ENCODE data around the gene CPEB4. TPM values are rescaled to one million over a fixed set of nuclear protein-coding genes. Genes with fewer than 3 reads are reported as not detected.

Gene CPEB4
- total and polyA plus RNA-seq, 9 of the 15 experiments (the other 6 are each of a cell fraction or from before 2014, with no cell fraction given): 7.4 to 21.3 (median 12.4) TPM

DNA sequence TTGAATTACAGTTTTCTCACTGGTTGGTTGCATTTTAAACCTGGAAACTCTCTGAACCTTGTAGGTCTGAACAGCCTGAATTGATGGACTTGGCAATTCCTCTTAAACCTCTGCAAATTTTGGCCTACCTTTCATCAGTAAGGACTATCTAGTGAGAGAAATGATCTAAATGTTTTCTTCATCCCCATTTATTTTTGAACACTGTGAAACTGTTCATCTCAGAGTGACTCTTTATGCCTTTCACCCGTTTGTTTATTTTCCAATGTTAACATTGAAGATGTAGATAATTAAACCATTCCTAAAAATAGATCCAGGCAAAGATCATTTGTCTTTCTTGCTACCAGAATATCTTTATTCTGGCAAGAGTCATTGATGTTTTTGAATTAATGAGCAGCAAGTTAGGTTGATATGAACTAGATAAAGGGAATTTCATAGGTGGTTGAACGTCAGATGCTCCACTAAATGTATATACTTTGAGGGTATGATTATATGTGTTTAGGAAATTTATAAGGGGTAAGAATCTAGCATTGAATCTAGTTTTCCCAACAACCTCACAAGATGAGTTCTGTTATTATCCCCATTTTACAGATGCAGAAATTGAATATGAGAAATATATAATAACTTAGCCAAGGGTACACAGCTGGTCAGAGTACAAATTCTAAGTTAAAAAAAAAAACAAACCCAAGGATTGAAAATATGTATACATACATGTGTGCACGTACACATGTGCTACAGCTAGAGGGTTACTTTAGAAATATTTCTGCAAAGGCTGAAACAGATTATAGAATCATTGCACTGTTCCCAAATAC lies 3.4 kb downstream of the CPEB4 start:
- POLR2A ChIA-PET: interaction anchor here (0.6 to 4.8 kb wide), 16 partner anchors 9 to 258 kb away, joined by 3 to 30 read pairs (median 4); no protein-coding TSS in a partner anchor
- TF ChIP-seq MEF2A (IDR thresholded peaks at IDR 0.05; ENCODE audit: control insufficient read depth, low read depth, low read length) (0 out of 2 replicates have a peak, but pooled peaks have one; percentile 21), TOE1 (IDR thresholded peaks at IDR 0.05; ENCODE audit: borderline replicate concordance) (no peak), TOE1 (CRISPR knock-in tag; IDR thresholded peaks at IDR 0.05; ENCODE audit: borderline replicate concordance, low read depth) (no peak), SREBF1 (IDR thresholded peaks at IDR 0.05; ENCODE audit: borderline replicate concordance, low read depth, low read length) (no peak), NCOA2 (IDR thresholded peaks at IDR 0.05; ENCODE audit: partially characterized antibody in 2 of 2) (no peak), KAT7 (CRISPR knock-in tag; IDR thresholded peaks at IDR 0.05; ENCODE audit: borderline replicate concordance) (0 out of 2 replicates have a peak, but pooled peaks have one; percentile 22), RBM25 (IDR thresholded peaks at IDR 0.05; ENCODE audit: low read depth, low read length, severe bottlenecking) (peak; percentile 50), BRD9 (IDR thresholded peaks at IDR 0.05; ENCODE audit: low read depth, partially characterized antibody) (no peak), ZNF507 (tag; conservative IDR thresholded peaks at IDR 0.05) (no peak), ZNF184 (CRISPR knock-in tag; IDR thresholded peaks at IDR 0.05) (no peak), ZNF780A (CRISPR knock-in tag; IDR thresholded peaks at IDR 0.05) (no peak), DMBX1 (CRISPR knock-in tag; IDR thresholded peaks at IDR 0.05; ENCODE audit: borderline replicate concordance) (no peak), MAZ (CRISPR knock-in tag; conservative IDR thresholded peaks at IDR 0.05 in 1 of 2, IDR thresholded peaks at IDR 0.05 in 1 of 2) (no peak)
- TF ChIP-seq, protein P1, sequence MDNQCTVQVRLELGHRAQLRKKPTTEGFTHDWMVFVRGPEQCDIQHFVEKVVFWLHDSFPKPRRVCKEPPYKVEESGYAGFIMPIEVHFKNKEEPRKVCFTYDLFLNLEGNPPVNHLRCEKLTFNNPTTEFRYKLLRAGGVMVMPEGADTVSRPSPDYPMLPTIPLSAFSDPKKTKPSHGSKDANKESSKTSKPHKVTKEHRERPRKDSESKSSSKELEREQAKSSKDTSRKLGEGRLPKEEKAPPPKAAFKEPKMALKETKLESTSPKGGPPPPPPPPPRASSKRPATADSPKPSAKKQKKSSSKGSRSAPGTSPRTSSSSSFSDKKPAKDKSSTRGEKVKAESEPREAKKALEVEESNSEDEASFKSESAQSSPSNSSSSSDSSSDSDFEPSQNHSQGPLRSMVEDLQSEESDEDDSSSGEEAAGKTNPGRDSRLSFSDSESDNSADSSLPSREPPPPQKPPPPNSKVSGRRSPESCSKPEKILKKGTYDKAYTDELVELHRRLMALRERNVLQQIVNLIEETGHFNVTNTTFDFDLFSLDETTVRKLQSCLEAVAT (IDR thresholded peaks at IDR 0.05): peak in 1 of 2 experiments; percentile 25; a peak in 1 of 4 replicates
- TF ChIP-seq, protein P2, sequence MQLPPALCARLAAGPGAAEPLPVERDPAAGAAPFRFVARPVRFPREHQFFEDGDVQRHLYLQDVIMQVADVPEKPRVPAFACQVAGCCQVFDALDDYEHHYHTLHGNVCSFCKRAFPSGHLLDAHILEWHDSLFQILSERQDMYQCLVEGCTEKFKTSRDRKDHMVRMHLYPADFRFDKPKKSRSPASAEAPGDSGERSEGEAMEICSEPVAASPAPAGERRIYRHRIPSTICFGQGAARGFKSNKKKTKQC (CRISPR knock-in tag; IDR thresholded peaks at IDR 0.05): no peak
- TF ChIP-seq, protein P3, sequence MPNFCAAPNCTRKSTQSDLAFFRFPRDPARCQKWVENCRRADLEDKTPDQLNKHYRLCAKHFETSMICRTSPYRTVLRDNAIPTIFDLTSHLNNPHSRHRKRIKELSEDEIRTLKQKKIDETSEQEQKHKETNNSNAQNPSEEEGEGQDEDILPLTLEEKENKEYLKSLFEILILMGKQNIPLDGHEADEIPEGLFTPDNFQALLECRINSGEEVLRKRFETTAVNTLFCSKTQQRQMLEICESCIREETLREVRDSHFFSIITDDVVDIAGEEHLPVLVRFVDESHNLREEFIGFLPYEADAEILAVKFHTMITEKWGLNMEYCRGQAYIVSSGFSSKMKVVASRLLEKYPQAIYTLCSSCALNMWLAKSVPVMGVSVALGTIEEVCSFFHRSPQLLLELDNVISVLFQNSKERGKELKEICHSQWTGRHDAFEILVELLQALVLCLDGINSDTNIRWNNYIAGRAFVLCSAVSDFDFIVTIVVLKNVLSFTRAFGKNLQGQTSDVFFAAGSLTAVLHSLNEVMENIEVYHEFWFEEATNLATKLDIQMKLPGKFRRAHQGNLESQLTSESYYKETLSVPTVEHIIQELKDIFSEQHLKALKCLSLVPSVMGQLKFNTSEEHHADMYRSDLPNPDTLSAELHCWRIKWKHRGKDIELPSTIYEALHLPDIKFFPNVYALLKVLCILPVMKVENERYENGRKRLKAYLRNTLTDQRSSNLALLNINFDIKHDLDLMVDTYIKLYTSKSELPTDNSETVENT (CRISPR knock-in tag; IDR thresholded peaks at IDR 0.05): no peak

More for the DNA sequence above, 3.4 kb downstream of the CPEB4 start:
- peaks cover 2% of the 10 kb centered on the region; the same call in 1 of the 3 replicates for H3K36me3 ChIP-seq (ENCODE audit: control insufficient read depth, insufficient read depth, low read length)
- H3K27ac ChIP-seq (ENCODE audit: extremely low read depth, low read depth, low read length): peak overlapping the region; percentile 69; the same call in 2 of the 3 replicates
- CTCF ChIA-PET (ENCODE audit: low intra/inter-chr PET ratio): no interaction called here
- peaks cover 83% of the 10 kb centered on the region for H3K79me2 ChIP-seq (ENCODE audit: control insufficient read depth, insufficient read depth, low read length)
- 0% methylated on average over 3 of the region's 3 CpGs for WGBS (ENCODE audit: insufficient coverage, low coverage, missing lambda C conversion rate)
- peak overlapping the region in 1 of 2 experiments; percentile 70; a peak in 2 of 4 replicates for H3K9ac ChIP-seq (ENCODE audit: insufficient read depth in 1 of 2, low read depth in 2 of 2, low read length in 2 of 2)
- ATAC-seq (no peak), DNase-seq (ENCODE audit: extremely low read depth in 1 of 4, low spot score in 3 of 4) (no peak), FAIRE-seq (no peak)
- intact Hi-C loops (cut with micrococcal nuclease) (loop anchor here (2.0 kb wide), 1 partner anchor 25 kb away; no protein-coding TSS in a partner anchor), in situ Hi-C loops (cut with MboI) (no loop called here)
- peak overlapping the region; percentile 7 for H2AFZ ChIP-seq (ENCODE audit: low read depth, low read length)
- no peaks in the 10 kb centered on the region for H3K9me1 ChIP-seq (ENCODE audit: control insufficient read depth, insufficient read depth, low read length)
- BruUV-seq (replicated peaks): no TSS peak
- no peaks in the 10 kb centered on the region for H3K27me3 ChIP-seq (ENCODE audit: control insufficient read depth in 2 of 2, insufficient read depth in 2 of 2, low read length in 2 of 2)
- peak overlapping the region; percentile 52 for H3K4me3 ChIP-seq
- no peaks in the 10 kb centered on the region for H3K9me3 ChIP-seq (replicated peaks; ENCODE audit: control insufficient read depth, insufficient read depth, low read depth, low read length)
- peaks cover 17 to 19% of the 10 kb centered on the region in 2 experiments for H3K4me1 ChIP-seq (replicated peaks in 1 of 2; ENCODE audit: control insufficient read depth in 2 of 2, insufficient read depth in 2 of 2, low read length in 2 of 2)
- peak overlapping the region; percentile 80 for H3K4me2 ChIP-seq (ENCODE audit: insufficient read depth, low read length)
- no peaks in the 10 kb centered on the region for H4K20me1 ChIP-seq (replicated peaks; ENCODE audit: control insufficient read depth, insufficient read depth, low read length)
